Epithelial cell of prostate (primary cell): ENCODE results near the gene BHLHE40.
A peak's percentile ranks its signal among the peaks of the same experiment; 100 is the strongest.

Experiments
- DNase-seq: peaks from one replicate; pipeline ENCODE4 v3.0.0-alpha.2; 2011; ENCODE audit warnings: low read depth, low spot score
- H3K27ac ChIP-seq: fragments of 450-650 bp; 2 replicates; pipeline ENCODE4 v1.5.1; 2017; ENCODE audit warnings: mild to moderate bottlenecking

Gene BHLHE40

DNA sequence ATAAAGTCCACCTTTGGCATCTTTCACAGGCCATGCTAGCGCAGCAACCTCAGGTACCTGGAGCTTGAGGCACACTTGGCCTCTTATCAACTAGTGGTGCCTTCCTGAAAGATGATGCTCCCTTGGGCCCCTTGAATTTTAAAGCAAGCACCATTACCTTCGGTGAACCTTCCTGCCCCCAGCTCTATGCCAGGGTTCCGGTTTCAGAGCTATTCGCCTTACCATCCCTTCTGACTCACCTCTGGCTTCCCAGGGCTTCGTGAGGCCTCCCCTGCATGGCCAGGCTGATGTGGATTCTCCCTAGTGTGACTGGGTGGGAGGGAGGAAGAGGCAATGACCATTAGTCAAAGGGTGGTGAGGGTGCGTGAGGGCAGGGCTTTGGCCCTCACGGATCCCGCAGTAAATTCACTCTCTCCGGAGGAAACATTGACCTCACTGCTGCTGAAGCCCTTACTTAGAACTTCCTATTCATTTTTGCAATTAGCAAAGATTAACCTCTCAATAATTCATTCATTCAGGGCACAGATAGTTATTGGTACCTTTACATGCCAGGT is 16.3 kb downstream of the BHLHE40 start:
- DNase-seq, result peak; percentile 66
- peak overlapping the region; percentile 98 for H3K27ac ChIP-seq

DNA sequence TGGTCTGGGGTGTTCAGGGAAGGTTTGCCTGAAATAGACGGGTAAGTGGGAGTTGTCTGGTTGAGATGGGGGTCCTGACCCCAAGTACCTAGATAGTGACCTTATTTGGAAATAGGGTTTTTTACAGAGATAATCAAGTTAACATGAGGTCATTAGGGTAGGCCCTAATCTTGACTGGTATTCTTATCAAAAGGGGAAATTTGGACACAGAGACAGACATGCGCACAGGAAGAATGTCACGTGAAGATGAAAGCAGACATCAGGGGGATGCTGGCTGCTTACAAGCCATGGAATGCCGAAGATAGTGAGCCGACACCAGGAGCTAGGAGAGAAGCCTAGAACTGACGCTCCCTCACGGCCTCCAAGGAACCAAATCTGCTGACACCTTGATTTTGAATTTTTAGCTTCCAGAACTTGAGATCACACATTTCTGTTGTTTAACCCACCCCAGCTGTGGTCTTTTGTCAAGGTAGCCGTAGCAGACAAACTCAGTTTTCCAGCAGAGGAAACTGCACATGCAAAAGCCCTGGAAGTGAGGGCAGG is 17.1 kb downstream of the BHLHE40 start:
- H3K27ac ChIP-seq, result peak overlapping the region; percentile 98
- no peak for DNase-seq

GRCh38 chr3:4996771-4997291 is 17.6 kb downstream of the BHLHE40 start:
- no peak for DNase-seq
- H3K27ac ChIP-seq, result no peak overlapping the region

DNA sequence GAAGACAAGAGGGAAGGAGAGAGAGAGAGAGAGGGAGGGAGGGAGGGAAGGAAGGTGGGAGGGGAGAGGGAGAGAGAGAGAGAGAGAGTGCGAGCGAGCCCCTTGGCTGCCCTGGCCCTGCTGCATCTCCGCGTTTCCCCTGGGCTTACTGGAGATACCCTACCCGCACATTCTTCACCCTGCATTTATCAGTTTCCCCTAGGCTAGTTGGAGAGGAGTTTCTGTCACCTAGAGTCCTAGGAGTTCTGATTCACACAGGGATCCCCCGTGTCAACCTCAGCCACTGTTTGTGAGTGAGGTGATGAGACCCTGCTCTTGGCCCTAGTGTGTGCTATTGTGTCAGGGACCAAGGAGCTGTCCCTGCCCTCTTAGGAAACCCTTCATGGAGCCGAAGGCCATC is 18.7 kb downstream of the BHLHE40 start:
- H3K27ac ChIP-seq, result no peak overlapping the region
- no peak for DNase-seq

DNA sequence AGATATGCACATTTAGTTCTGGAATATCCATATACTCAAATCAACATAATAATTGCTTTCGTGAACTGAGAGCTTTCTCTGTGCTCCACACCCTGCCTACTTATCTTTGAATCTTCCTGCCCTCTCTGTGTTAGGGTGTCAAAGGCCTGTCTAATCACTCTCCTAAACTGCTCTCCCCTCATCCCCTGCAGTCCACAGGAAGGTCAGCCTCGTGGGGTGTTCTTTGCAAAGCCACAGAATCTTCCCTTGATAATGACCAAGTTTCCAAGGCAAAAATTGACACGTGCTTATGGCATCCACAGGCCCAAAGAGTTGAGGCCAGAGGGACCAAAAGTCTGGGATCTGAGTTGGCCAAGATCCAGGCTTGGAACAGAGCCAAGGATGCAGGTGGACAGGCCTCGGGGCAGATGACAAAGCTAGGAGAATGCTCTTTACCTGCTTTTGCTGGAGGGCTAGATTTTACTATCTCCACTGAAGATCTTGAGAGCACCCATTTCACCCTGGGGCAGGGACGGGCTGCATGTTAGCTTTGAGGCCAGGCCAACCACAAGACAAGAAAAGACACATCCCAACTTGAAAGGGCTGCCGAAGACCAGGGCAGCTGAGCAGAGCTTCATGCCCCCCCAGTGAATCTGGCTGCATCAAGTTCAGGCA is 20.4 kb downstream of the BHLHE40 start:
- no peak overlapping the region for H3K27ac ChIP-seq
- DNase-seq, result no peak

DNA sequence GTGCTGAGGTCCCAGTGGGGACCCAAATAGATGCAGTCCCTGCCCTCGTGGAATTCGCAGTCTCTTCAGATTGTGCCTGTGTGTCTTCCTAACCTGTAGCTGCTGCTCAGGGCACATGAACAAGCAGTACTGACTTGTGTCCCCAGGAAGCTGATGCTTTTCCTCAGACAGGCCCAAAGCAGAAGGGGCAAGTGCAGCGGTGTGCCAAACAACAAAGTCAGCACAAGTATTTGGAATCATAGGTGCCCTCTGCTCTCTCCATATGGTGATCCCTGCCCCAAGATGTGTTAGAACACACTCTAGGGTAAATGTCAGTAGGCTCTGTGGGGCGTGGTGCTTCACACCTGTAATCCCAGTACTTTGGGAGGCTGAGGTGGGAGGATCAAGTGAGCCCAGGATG is 21.9 kb downstream of the BHLHE40 start:
- DNase-seq, result no peak
- no peak overlapping the region for H3K27ac ChIP-seq

GRCh38 chr3:5001805-5002173 is 22.6 kb downstream of the BHLHE40 start:
- DNase-seq, result no peak
- H3K27ac ChIP-seq, result no peak overlapping the region

- no peak for DNase-seq
- H3K27ac ChIP-seq, result no peak overlapping the region
Measured at GRCh38 chr3:5002174-5002870, 23.1 kb downstream of the BHLHE40 start.

GRCh38 chr3:5002871-5003247 is 23.6 kb downstream of the BHLHE40 start:
- no peak for DNase-seq
- no peak overlapping the region for H3K27ac ChIP-seq

- peak overlapping the region; percentile 74 for H3K27ac ChIP-seq
- DNase-seq, result no peak
Measured at GRCh38 chr3:5004319-5005152, 25.3 kb downstream of the BHLHE40 start.

GRCh38 chr3:5005367-5005766 is 26.1 kb downstream of the BHLHE40 start:
- H3K27ac ChIP-seq, result peak overlapping the region; percentile 74
- no peak for DNase-seq

DNA sequence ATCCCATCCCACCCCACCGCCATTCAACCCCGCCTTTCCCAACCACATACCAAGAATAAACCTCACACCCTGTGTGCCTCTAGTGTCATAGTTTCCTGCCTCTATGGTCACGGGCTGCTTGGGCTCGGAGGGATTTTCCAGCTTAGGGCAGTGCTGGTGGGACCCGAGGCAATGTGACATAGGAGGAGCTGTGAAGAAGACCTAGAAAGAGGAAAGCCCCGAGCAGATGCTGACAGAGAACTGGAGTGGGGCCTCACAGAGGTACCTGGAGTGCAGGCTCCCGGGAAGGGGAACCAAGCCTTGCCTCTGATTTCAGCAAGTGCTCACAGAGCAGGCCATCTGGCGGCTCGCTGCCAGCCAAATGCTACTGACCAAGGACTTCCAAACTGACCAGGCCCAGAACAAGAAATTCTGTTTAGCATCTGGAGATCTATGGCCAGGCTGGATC is 27.5 kb downstream of the BHLHE40 start:
- no peak for DNase-seq
- H3K27ac ChIP-seq, result no peak overlapping the region

GRCh38 chr3:5007873-5008272 is 28.6 kb downstream of the BHLHE40 start:
- no peak overlapping the region for H3K27ac ChIP-seq
- DNase-seq, result no peak

- H3K27ac ChIP-seq, result no peak overlapping the region
- no peak for DNase-seq
Measured at GRCh38 chr3:5009506-5010109, 30.4 kb downstream of the BHLHE40 start.

GRCh38 chr3:5010140-5010539 is 30.9 kb downstream of the BHLHE40 start:
- DNase-seq, result no peak
- no peak overlapping the region for H3K27ac ChIP-seq

DNA sequence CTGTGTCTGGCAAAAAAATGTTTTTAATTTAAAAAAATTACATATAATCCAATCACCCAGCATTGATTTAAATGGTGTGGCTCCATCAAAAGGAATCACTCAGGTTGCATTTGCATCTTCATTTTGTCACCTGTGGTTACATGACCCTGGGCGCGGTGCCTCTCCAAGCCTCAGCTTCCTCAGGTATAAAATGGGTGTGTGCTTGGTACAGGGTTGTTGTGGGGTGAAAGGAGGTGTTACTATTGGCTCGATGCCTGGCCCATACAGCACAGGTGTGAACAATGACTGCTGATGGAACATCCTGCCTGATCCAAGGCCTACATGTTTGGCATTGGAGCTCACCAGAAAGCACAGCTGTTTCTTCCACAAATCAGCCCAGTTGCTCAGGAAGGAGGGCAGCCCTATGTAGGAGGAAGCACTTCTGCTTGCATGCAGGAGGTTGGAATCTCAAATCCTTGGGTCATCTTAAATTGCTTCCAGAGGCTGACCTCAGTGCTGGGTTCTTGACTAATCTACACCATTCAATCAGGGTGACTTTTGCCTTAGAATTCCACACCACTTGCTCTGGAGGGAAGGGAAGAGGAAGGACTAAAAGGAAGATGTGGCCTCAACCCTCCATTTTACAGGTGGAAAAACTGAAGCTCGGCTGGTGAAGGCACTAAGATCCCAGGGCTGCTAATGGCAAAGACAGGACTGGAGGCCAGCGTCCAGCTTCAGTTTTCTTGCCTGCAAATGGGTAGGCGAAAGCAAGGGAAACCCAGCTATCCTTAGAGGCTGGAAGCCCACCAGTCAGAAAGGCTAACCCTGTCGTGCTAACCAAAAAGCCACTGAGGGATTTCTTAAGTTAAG is 31.7 kb downstream of the BHLHE40 start:
- H3K27ac ChIP-seq, result no peak overlapping the region
- DNase-seq, result no peak

- no peak for DNase-seq
- H3K27ac ChIP-seq, result no peak overlapping the region
Measured at GRCh38 chr3:5011555-5012256, 32.5 kb downstream of the BHLHE40 start.

- no peak for DNase-seq
- peak overlapping the region; percentile 70 for H3K27ac ChIP-seq
Measured at GRCh38 chr3:5012367-5012766, 33.1 kb downstream of the BHLHE40 start.
